ENCODE data around the gene LRRC40. TPM values are rescaled to one million over a fixed set of nuclear protein-coding genes. Genes with fewer than 3 reads are reported as not detected.

Gene LRRC40
- polyA plus RNA-seq, 1 experiment, result 20.6 TPM

DNA sequence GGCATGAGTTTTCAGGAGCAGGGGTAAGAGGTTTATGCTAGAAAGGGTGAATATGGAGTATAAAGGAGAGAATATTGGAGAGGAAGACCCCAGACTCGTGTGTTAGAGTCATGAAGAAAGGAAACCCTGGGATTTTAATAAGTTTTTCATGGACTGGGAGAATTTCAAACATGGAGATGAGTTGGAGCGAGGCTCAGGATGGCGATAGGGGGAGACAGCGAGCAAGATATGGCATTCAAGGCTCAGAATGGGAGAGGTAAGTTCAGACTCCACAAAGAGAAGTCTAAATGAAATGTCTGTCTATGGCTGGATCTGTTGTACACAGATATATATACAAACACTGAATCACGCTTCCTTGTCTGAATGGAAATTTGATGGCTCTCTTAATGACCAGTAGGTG is 92.5 kb downstream of the LRRC40 start:
- CTCF ChIA-PET, result no interaction called here
- Histone ChIP-seq H3K9me3 (ENCODE audit: control insufficient read depth, insufficient read depth, low read length) (no peaks in the 10 kb centered on the region), H3K27ac (ENCODE audit: low read depth, low read length) (no peak overlapping the region), H3K27me3 (ENCODE audit: control insufficient read depth, insufficient read depth, low read length) (no peaks in the 10 kb centered on the region), H3K4me3 (ENCODE audit: low read depth, low read length) (no peak overlapping the region)
- DNase-seq (ENCODE audit: low read depth, low spot score), result no peak
- TF ChIP-seq, protein P1, sequence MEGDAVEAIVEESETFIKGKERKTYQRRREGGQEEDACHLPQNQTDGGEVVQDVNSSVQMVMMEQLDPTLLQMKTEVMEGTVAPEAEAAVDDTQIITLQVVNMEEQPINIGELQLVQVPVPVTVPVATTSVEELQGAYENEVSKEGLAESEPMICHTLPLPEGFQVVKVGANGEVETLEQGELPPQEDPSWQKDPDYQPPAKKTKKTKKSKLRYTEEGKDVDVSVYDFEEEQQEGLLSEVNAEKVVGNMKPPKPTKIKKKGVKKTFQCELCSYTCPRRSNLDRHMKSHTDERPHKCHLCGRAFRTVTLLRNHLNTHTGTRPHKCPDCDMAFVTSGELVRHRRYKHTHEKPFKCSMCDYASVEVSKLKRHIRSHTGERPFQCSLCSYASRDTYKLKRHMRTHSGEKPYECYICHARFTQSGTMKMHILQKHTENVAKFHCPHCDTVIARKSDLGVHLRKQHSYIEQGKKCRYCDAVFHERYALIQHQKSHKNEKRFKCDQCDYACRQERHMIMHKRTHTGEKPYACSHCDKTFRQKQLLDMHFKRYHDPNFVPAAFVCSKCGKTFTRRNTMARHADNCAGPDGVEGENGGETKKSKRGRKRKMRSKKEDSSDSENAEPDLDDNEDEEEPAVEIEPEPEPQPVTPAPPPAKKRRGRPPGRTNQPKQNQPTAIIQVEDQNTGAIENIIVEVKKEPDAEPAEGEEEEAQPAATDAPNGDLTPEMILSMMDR (IDR thresholded peaks at IDR 0.05; ENCODE audit: low read depth, low read length), result no peak
- POLR2A ChIA-PET, result no interaction called here

DNA sequence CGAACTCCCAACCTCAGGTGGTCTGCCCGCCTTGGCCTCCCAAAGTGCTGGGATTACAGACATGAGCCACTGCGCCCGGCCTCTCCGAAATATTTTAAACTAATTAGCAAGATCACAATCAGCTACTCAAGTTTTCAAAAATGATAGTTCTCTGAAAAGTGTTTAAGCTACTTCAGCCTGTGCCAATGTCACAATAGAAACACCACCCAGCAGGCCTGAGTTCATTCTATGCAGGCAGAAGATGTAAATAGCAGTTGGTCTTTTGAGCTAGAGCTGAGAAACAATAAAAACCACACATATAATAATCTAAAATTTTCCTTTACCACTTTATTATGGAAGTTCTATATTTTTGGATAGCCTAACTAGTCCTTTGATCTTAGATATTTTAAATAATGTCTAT is 96.1 kb downstream of the LRRC40 start:
- CTCF ChIA-PET, result interaction anchor here (1.0 to 2.3 kb wide), 3 partner anchors 17 to 35 kb away, joined by 3 to 6 read pairs (median 3); no protein-coding TSS in a partner anchor
- Histone ChIP-seq H3K9me3 (ENCODE audit: control insufficient read depth, insufficient read depth, low read length) (no peaks in the 10 kb centered on the region), H3K4me3 (ENCODE audit: low read depth, low read length) (no peak overlapping the region), H3K27me3 (ENCODE audit: control insufficient read depth, insufficient read depth, low read length) (no peaks in the 10 kb centered on the region), H3K27ac (ENCODE audit: low read depth, low read length) (no peak overlapping the region)
- no peak for DNase-seq (ENCODE audit: low read depth, low spot score)
- TF ChIP-seq, protein P1 (IDR thresholded peaks at IDR 0.05; ENCODE audit: low read depth, low read length), result no peak
- POLR2A ChIA-PET, result no interaction called here

DNA sequence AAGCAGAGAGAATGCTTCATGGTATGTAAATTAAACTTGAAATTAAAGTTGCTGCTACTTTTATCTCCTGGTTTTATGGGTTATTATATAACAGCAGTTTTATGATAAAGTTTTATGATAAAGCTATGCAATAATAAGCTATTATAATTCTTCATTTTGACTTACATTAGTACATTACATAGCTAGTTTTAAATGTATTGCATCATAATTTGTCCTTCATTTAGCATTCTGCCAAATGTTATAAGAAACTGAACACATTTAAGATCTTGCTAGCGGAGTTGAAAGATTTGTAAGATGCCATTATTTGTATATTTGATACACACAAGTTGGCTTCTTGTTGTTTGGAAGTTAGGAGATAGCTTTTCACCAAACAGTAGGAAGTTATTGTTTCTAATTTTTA is 101.6 kb downstream of the LRRC40 start:
- TF ChIP-seq, protein P1 (IDR thresholded peaks at IDR 0.05; ENCODE audit: low read depth, low read length), result no peak
- no peak overlapping the region for H3K27ac ChIP-seq (ENCODE audit: low read depth, low read length)
- DNase-seq (ENCODE audit: low read depth, low spot score), result no peak
- ChIA-PET CTCF (interaction anchor here (0.6 to 1.3 kb wide), 3 partner anchors 10 to 409 kb away, joined by 3 to 4 read pairs (median 3); no protein-coding TSS in a partner anchor), POLR2A (no interaction called here)
- no peak overlapping the region for H3K4me3 ChIP-seq (ENCODE audit: low read depth, low read length)
- H3K27me3 ChIP-seq (ENCODE audit: control insufficient read depth, insufficient read depth, low read length), result no peaks in the 10 kb centered on the region
- no peaks in the 10 kb centered on the region for H3K9me3 ChIP-seq (ENCODE audit: control insufficient read depth, insufficient read depth, low read length)

DNA sequence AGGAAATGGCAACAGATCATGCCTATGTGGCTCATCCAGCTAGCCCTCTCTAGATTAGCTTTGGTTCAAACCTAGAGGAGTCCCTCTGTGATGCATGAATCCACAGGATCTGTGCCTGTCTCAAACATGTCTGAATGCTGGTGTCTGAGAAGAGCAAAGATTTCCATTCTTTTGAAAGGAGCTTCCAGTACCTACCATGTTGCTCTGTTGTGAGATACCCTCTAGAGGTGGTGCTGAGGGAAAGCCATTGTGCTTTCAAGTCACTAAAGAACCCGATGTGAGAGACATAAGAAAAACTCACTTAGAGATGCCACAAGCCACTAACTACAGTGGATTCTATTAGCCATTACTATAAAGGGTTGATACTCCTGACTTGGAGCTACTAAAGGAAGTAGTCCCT is 103.6 kb downstream of the LRRC40 start:
- POLR2A ChIA-PET, result no interaction called here
- no peak overlapping the region for H3K4me3 ChIP-seq (ENCODE audit: low read depth, low read length)
- H3K27me3 ChIP-seq (ENCODE audit: control insufficient read depth, insufficient read depth, low read length), result no peaks in the 10 kb centered on the region
- CTCF ChIA-PET, result interaction anchor here (1.3 kb wide), 1 partner anchor 32 kb away, joined by 4 read pairs; no protein-coding TSS in a partner anchor
- TF ChIP-seq, protein P1 (IDR thresholded peaks at IDR 0.05; ENCODE audit: low read depth, low read length), result no peak
- no peak overlapping the region for H3K27ac ChIP-seq (ENCODE audit: low read depth, low read length)
- no peaks in the 10 kb centered on the region for H3K9me3 ChIP-seq (ENCODE audit: control insufficient read depth, insufficient read depth, low read length)
- DNase-seq (ENCODE audit: low read depth, low spot score), result no peak

DNA sequence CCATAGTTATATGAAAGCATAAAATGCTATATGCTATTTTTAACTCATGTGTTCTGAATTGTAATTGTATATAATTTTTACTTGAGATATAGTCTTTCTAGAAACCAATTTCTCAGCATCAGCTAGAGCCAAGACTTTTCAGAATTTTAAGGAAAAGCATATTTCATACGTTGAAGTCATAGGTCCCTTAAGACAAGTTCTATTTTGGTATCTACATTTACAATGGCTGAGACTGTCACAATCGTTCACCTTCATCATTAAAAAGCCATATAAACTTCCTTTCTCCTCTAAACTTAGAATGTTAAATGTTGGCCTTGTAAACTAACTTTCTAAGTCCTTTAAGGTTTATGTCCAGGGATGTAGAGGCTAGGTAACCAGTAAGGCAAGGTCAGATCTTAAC is 104.1 kb downstream of the LRRC40 start:
- TF ChIP-seq, protein P1 (IDR thresholded peaks at IDR 0.05; ENCODE audit: low read depth, low read length), result no peak
- Histone ChIP-seq H3K4me3 (ENCODE audit: low read depth, low read length) (no peak overlapping the region), H3K9me3 (ENCODE audit: control insufficient read depth, insufficient read depth, low read length) (no peaks in the 10 kb centered on the region), H3K27me3 (ENCODE audit: control insufficient read depth, insufficient read depth, low read length) (no peaks in the 10 kb centered on the region), H3K27ac (ENCODE audit: low read depth, low read length) (no peak overlapping the region)
- CTCF ChIA-PET, result interaction anchor here (1.3 kb wide), 1 partner anchor 32 kb away, joined by 4 read pairs; no protein-coding TSS in a partner anchor
- POLR2A ChIA-PET, result no interaction called here
- DNase-seq (ENCODE audit: low read depth, low spot score), result no peak

Small RNAs within 50 kb of the gene (small RNA-seq; reads per million reads assigned to genes)
- gene RN7SL242P (ENCODE audit: insufficient read length, low read depth), result not detected

Other genes starting within 250 kb of the LRRC40 start
- gene SRSF11, start 15.8 kb upstream of the LRRC40 start, polyA plus RNA-seq (2011; rRNA removed), result 230 and 287 TPM in 2 replicates
- 12.5 and 18.1 TPM in 2 replicates for gene ANKRD13C, start 149.1 kb upstream of the LRRC40 start, polyA plus RNA-seq (2011; rRNA removed)
- 7.9 and 9.6 TPM in 2 replicates for gene CTH, start 205.7 kb upstream of the LRRC40 start, polyA plus RNA-seq (2011; rRNA removed)

Measured in AG04450 (cell line).